CD1c-positive myeloid dendritic cell (primary cell): ENCODE data around the gene LLGL1.

Experiments used
- DNase-seq: peaks from one replicate; pipeline ENCODE4 v3.0.0-alpha.2; 2016; ENCODE audit errors: extremely low spot score

LLGL1 gene

GRCh38 chr17:18225121-18225641 is at the start of gene LLGL1:
Gene LLGL1, plus strand, starts transcription at chr17:18225635. Its CDS starts 48 bp downstream, at chr17:18225683.
- DNase-seq, result peak; percentile 98

GRCh38 chr17:18176176-18176575 is 49.3 kb upstream of the LLGL1 start:
- peak; percentile 79 for DNase-seq

DNA sequence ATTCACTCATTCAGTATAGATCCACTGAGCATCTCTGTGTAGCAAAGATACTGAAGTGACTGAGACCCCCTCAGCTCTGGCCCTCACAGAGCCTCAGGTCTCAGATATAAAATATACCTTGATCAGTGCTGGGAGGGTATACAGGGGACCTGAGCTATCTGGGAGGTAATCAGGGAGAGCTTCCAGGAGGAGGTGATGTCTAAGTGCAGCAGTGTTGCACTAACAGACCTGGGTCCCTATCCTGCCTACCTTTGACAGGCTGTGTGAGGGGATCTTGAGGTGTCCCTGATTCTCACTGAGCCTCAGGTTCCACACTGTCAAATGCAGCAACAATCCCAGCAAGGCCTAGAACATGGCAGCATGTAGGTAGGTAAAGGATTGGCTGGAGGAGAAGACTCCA is 48.3 kb upstream of the LLGL1 start:
- no peak for DNase-seq

DNA sequence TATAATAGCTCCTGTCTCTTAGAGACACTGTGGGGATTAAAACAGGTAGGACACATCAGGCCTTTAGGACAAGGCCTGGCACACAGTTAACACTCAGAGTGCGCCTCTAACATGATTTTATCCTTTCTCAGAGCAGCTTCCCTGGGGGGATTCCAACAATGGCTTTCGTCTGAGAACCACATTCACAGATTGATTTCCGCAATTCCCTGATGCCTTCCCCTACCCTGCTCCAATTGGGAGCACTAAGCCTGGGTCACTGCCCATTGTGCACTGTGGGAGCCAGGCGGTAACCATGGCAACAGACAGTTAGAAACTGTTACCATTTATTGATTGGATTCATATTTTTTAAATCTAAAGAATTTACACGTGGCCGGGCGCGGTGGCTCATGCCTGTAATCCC is 47.7 kb upstream of the LLGL1 start:
- no peak for DNase-seq

DNA sequence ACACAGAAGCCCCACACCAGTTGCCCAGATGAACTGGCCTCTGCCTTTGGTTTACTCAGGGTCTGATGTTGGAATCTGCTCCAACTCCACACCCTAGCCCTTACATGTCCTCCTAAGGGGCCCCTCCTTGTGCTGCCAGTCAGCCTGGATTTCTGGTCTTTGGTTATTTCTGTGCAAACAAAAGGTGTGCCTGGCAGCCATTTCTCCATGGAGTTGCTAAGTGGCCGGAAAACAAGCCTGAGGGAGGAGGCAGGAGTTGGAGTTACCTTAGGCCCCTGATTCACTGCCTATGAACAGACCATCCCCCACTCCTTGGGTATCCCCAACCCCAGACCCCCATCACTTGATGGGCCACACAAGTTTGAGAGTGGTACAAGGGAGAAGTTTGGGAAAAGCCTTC is 46.2 kb upstream of the LLGL1 start:
- no peak for DNase-seq

GRCh38 chr17:18179804-18180203 is 45.6 kb upstream of the LLGL1 start:
- DNase-seq, result no peak

- DNase-seq, result no peak
Measured at GRCh38 chr17:18181358-18181757, 44.1 kb upstream of the LLGL1 start.

DNA sequence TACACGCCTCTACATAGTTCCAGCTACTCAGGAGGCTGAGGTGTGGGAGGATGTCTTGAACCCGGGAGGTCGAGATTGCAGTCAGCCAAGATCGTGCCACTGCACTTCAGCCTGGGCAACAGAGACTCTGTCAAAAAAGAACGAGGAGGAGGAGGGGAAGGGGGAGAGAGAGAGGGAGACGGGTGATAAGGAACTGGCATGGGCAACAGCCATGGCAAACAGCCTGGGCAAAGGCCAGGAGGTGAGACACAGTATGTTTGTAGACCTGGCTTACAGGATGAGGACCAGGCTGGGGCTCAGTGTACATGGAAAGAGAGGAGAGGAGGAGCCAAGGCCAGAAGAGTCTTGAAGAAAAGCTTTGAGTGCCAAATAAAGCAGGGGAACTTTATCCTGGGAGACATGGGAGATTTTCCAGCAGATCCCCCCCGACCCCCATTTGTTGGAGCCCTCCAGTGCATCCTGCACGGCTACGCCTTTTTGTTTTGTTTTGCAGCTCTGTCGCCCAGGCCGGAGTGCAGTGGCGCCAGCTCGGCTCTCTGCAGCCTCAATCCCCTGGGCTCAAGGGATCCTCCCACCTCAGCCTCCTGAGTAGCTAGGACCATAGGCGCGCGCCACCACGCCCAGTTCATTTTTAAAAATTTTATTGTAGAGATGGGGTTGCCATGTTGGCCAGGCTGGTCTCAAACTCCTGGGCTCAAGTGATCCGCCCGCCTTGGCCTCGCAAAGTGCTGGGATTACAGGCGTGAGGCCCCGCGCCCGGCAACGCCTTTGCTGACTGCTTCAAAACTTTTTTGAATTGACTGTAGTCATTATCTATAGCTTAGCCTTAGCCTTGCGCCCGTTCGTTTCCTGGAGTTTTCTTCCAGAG is 43.1 kb upstream of the LLGL1 start:
- DNase-seq, result no peak

- peak; percentile 92 for DNase-seq
Measured at GRCh38 chr17:18182978-18183333, 42.5 kb upstream of the LLGL1 start.

DNA sequence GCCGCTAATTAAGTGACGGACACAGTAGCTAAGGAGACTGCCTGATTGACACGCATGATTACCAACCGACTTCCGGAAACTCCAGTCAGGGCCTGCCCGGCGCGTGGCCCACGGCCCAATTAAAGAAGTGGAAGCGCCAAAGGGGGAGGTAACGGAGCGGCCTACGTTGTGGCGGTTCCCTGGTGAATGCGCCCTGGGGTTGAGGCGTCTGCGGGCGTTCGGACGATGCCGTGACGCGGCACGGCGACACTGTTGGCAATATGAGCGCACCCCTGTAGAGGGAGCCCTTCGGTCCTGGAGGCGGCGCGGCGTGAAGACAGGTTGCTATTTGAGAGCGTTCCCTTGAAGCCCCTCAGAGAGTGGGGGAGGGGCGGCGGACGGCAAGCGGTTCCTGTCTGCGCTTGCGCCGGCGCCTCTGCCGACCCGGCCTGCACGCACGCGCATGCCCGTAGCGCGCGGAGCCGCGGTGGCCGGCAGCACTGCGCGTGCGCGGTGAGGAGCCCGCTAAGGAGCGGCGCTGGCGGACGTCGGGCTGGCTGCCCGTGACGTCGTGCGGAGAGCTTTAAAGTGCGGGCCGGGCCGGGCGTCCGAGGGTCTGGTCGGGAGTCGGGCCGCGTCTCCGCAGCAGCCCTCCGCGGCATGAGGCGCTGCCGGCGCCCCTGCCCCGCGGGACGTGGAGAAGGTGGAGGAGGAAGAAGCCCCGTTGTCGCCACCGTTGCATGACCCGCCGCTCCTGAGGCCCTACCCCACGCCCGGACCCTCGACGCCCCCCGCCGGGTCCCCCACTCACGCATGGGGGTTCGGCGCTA is 41.9 kb upstream of the LLGL1 start, which contains the start of gene ALKBH5:
Gene ALKBH5 (plus strand): TSS at position 495 of the 809 bp plus-strand sequence. CDS start 416 bp downstream, outside the sequence.
- DNase-seq, result peak; percentile 99

DNA sequence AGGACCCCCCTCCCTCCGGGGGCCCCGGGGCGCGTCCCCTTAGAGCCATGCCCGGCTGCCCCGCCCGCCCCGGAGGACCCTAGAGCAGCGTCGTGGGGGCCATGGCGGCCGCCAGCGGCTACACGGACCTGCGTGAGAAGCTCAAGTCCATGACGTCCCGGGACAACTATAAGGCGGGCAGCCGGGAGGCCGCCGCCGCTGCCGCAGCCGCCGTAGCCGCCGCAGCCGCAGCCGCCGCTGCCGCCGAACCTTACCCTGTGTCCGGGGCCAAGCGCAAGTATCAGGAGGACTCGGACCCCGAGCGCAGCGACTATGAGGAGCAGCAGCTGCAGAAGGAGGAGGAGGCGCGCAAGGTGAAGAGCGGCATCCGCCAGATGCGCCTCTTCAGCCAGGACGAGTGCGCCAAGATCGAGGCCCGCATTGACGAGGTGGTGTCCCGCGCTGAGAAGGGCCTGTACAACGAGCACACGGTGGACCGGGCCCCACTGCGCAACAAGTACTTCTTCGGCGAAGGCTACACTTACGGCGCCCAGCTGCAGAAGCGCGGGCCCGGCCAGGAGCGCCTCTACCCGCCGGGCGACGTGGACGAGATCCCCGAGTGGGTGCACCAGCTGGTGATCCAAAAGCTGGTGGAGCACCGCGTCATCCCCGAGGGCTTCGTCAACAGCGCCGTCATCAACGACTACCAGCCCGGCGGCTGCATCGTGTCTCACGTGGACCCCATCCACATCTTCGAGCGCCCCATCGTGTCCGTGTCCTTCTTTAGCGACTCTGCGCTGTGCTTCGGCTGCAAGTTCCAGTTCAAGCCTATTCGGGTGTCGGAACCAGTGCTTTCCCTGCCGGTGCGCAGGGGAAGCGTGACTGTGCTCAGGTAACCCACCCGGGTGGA is 41.0 kb upstream of the LLGL1 start:
- DNase-seq, result peak; percentile 74

DNA sequence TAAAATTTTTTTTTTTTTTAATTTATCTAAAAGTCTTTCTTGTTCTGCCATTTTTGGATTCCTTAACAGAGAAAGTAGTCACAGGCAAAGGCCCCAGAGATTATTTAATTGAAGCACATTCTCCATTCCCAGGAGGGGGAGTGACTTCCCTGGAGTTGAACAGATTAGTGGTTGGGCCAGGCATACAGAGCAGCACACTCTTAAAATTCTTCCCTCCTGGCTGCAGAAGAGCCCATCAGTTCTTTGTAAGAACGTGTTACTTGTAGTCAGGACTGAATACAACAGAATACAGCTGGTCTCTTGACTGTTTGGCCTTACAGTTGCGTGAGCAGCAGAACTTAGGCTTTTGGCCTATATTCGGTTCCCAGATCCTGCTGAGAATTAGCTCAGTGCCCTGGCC is 40.0 kb upstream of the LLGL1 start:
- no peak for DNase-seq

- peak; percentile 44 for DNase-seq
Measured at GRCh38 chr17:18185832-18186626, 39.4 kb upstream of the LLGL1 start.

GRCh38 chr17:18186627-18186982 is 38.8 kb upstream of the LLGL1 start:
- DNase-seq, result no peak

GRCh38 chr17:18187226-18187625 is 38.2 kb upstream of the LLGL1 start:
- no peak for DNase-seq

GRCh38 chr17:18187821-18188761 is 37.3 kb upstream of the LLGL1 start:
- no peak for DNase-seq

DNA sequence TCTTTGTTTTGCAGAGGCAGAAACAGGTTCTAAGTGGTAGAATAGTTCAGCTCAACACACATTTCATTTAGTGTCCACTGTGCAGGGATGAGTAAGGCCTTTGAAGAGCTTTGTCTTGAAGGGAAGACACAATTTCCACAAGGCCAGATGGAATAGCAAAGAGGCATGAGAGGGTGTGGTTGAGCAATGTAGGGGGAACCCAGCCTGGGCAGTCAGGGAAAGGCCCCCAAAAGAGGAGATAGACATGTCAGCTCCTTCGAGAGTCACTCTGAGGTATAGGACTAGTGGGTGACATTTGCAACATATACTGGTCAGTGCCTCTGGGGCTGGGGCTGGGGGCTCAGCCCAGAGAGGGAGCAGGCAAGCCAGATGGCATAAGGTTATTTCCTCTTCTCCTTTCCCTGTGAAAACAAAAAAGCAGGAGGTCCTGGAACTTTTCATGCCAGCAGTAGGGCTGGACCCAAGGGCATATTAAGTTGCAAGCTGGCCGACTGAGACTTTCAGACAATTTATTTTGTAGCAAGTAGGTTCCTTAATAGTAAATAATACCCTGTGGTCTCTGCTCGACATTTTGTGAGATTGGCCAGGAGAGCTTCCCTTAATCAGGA is 34.7 kb upstream of the LLGL1 start:
- no peak for DNase-seq

GRCh38 chr17:18191236-18191667 is 34.2 kb upstream of the LLGL1 start:
- no peak for DNase-seq

DNA sequence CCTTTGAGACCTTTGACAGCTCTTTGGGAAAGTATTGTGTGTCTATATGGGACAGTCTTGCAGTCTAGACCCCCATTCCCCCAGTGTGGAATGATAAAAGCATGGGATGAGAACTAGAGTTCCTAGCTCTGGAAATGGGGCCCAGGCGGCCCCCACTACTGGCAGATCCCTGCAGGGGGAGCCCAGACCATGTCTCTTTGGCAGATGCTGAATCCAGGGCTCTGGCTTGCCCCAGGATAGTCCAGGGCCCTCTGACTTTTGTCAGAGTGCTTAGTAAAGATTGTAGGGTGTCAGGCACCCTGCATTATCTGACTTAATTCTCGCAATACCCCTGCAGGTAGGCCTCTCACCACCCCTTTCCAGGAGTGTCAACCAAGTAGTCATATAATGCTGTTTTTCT is 33.5 kb upstream of the LLGL1 start:
- no peak for DNase-seq
